ENCODE results near the gene SCTR.

DNA sequence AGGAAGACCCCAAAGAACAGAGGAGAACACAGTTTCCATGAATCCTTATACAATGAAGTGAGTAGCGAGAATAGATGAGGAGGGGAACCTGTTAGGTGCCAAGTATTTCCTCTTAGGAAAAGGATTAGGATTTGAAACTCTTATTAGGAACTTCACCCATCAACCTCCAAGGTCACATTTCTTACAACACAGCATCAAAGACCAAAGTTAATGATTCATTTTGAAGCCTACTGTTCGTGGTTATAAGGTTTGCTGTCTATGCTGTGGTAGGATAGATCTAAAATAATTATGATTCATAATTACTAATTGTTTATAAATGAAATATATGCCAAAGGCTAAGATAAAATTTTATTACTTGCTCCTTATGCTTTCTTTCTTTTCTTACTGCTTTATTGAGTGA, 26.1 kb upstream of the SCTR start:
- TF ChIP-seq ZNF317 (CRISPR knock-in tag; IDR thresholded peaks at IDR 0.05) (no peak), CEBPB (IDR thresholded peaks at IDR 0.05; ENCODE audit: borderline replicate concordance, low read depth, low read length) (no peak), HNRNPLL (IDR thresholded peaks at IDR 0.05; ENCODE audit: low read depth, low read length, poor library complexity, severe bottlenecking) (no peak), ZNF263 (CRISPR knock-in tag; IDR thresholded peaks at IDR 0.05) (no peak), POGZ (CRISPR knock-in tag; IDR thresholded peaks at IDR 0.05) (no peak), CREB1 (IDR thresholded peaks at IDR 0.05) (no peak), CREB1 (CRISPR knock-in tag; IDR thresholded peaks at IDR 0.05) (no peak), GTF2F1 (IDR thresholded peaks at IDR 0.05; ENCODE audit: low read length) (no peak), ZNF24 (IDR thresholded peaks at IDR 0.05) (no peak)
- TF ChIP-seq, protein P1, sequence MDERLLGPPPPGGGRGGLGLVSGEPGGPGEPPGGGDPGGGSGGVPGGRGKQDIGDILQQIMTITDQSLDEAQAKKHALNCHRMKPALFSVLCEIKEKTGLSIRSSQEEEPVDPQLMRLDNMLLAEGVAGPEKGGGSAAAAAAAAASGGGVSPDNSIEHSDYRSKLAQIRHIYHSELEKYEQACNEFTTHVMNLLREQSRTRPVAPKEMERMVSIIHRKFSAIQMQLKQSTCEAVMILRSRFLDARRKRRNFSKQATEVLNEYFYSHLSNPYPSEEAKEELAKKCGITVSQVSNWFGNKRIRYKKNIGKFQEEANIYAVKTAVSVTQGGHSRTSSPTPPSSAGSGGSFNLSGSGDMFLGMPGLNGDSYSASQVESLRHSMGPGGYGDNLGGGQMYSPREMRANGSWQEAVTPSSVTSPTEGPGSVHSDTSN (CRISPR knock-in tag; IDR thresholded peaks at IDR 0.05): no peak
- TF ChIP-seq, protein P2, sequence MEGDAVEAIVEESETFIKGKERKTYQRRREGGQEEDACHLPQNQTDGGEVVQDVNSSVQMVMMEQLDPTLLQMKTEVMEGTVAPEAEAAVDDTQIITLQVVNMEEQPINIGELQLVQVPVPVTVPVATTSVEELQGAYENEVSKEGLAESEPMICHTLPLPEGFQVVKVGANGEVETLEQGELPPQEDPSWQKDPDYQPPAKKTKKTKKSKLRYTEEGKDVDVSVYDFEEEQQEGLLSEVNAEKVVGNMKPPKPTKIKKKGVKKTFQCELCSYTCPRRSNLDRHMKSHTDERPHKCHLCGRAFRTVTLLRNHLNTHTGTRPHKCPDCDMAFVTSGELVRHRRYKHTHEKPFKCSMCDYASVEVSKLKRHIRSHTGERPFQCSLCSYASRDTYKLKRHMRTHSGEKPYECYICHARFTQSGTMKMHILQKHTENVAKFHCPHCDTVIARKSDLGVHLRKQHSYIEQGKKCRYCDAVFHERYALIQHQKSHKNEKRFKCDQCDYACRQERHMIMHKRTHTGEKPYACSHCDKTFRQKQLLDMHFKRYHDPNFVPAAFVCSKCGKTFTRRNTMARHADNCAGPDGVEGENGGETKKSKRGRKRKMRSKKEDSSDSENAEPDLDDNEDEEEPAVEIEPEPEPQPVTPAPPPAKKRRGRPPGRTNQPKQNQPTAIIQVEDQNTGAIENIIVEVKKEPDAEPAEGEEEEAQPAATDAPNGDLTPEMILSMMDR (CRISPR knock-in tag; IDR thresholded peaks at IDR 0.05): no peak
